ENCODE results near the gene IFIT1B.

IFIT1B gene

DNA sequence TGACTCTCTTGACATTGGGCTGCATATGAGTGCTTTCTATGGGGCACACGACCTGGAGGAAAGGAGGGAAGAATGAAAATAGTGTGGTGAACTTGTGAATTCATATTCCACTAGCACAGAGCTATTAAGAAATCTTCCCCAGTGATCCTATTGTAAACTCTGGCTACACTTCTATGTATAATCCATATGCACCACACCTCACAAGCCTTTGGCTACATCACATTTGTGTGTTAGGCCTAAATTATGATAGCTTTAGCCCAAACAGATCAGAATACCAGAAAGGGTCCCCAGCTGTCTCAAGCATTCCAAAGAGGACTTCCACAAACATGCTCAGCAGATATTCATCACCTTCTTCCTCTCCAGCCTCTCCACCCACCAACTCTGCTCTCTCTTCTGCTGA, 9.7 kb upstream of the IFIT1B start:
- no peak overlapping the region for H2BK5ac ChIP-seq (ENCODE audit: low read depth, low read length, poor library complexity)
- H3K14ac ChIP-seq (ENCODE audit: low read length), result no peak overlapping the region
- H3K18ac ChIP-seq (ENCODE audit: low read length), result no peak overlapping the region
- WGBS (ENCODE audit: extremely low coverage, insufficient coverage, insufficient read length), result no CpG with 5 or more reads among the region's 1 CpG
- no peaks in the 10 kb centered on the region for H3K79me1 ChIP-seq (ENCODE audit: low read length)
- no peak overlapping the region for H3K4me2 ChIP-seq (ENCODE audit: low read length)
- H3K23ac ChIP-seq (ENCODE audit: low read length), result no peak overlapping the region
- H3K79me2 ChIP-seq (ENCODE audit: control insufficient read depth, insufficient read depth, low read length, poor library complexity), result no peaks in the 10 kb centered on the region
- H2BK120ac ChIP-seq (ENCODE audit: insufficient read depth, low read length, poor library complexity), result no peak overlapping the region
- DNase-seq, result no peak
- H3K9ac ChIP-seq (ENCODE audit: low read length), result no peak overlapping the region
- H3K36me3 ChIP-seq (ENCODE audit: control insufficient read depth in 1 of 2, insufficient read depth in 2 of 2, low read length in 2 of 2), result no peaks in the 10 kb centered on the region
- no peak overlapping the region for H3K27ac ChIP-seq (ENCODE audit: low read depth, low read length)
- no peak overlapping the region for H4K8ac ChIP-seq (ENCODE audit: low read depth, low read length)
- no peak overlapping the region for H2AK5ac ChIP-seq (ENCODE audit: low read length)
- H4K12ac ChIP-seq (ENCODE audit: low read depth, low read length), result no peak overlapping the region
- no peaks in the 10 kb centered on the region for H3K9me3 ChIP-seq (ENCODE audit: insufficient read depth, low read depth, low read length)
- H3K4me3 ChIP-seq (ENCODE audit: low read depth, low read length), result no peak overlapping the region
- H3K4me1 ChIP-seq (ENCODE audit: control insufficient read depth in 1 of 2, insufficient read depth in 2 of 2, low read length in 2 of 2), result no peaks in the 10 kb centered on the region
- no peaks in the 10 kb centered on the region for H3K27me3 ChIP-seq (ENCODE audit: insufficient read depth, low read length)
- H2BK12ac ChIP-seq (ENCODE audit: low read length), result no peak overlapping the region
- no peak overlapping the region for H4K91ac ChIP-seq (ENCODE audit: low read depth, low read length)
- H3K4ac ChIP-seq (ENCODE audit: low read depth, low read length), result no peak overlapping the region
- no peak overlapping the region for H2AFZ ChIP-seq (ENCODE audit: insufficient read depth, low read length, poor library complexity)

DNA sequence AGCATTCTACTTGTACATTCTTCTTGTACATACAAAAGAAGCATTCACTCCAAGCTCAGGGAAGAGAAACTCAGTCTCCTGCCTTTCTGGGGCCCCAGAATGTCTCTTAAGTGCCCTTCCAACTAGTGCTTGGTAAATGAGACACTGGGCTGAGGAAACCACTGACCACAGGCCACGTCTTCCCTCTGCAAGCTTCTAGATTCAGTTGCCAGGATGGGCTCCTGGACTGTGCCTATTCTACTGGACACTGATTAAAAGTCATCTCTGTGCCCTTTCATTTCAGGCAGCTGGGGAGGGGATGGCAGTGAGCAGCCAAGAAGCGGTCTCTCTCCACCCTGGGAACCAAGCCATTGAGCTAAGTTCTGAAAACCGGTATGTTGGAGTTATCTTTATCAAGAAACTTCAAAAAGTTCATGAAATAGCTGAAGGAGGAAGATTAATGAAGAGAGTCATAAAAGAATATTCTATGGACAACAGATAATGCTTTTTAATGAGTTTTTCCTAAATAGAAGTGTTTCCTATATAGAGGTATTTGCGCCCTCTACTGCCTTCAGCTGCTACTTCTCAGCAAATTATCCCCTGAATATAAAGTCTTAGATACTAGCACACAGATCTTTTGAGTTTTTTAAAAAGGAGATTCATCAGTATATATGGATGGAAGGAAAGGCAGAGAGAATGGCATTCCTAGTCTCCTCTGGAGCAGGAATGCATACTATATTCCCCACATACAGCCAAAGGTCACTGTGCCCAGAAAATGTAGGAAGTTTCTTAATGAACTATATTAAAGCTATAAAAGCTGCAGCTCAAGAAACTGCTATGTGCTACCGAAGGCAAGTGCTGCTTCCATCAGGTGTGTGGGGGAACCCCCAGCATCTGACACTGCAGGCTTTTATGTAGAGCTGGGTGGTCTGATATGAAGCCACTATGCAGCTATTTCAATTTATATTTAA, 8.4 kb upstream of the IFIT1B start:
- no peak overlapping the region for H4K91ac ChIP-seq (ENCODE audit: low read depth, low read length)
- H3K4ac ChIP-seq (ENCODE audit: low read depth, low read length), result no peak overlapping the region
- no peaks in the 10 kb centered on the region for H3K36me3 ChIP-seq (ENCODE audit: control insufficient read depth in 1 of 2, insufficient read depth in 2 of 2, low read length in 2 of 2)
- no peak overlapping the region for H3K4me2 ChIP-seq (ENCODE audit: low read length)
- no peaks in the 10 kb centered on the region for H3K27me3 ChIP-seq (ENCODE audit: insufficient read depth, low read length)
- no peak overlapping the region for H4K8ac ChIP-seq (ENCODE audit: low read depth, low read length)
- H3K4me3 ChIP-seq (ENCODE audit: low read depth, low read length), result no peak overlapping the region
- no peaks in the 10 kb centered on the region for H3K79me2 ChIP-seq (ENCODE audit: control insufficient read depth, insufficient read depth, low read length, poor library complexity)
- no peak overlapping the region for H3K9ac ChIP-seq (ENCODE audit: low read length)
- H2BK5ac ChIP-seq (ENCODE audit: low read depth, low read length, poor library complexity), result no peak overlapping the region
- H3K79me1 ChIP-seq (ENCODE audit: low read length), result no peaks in the 10 kb centered on the region
- WGBS (ENCODE audit: extremely low coverage, insufficient coverage, insufficient read length), result no CpG with 5 or more reads among the region's 5 CpGs
- no peaks in the 10 kb centered on the region for H3K4me1 ChIP-seq (ENCODE audit: control insufficient read depth in 1 of 2, insufficient read depth in 2 of 2, low read length in 2 of 2)
- H2AK5ac ChIP-seq (ENCODE audit: low read length), result no peak overlapping the region
- H2AFZ ChIP-seq (ENCODE audit: insufficient read depth, low read length, poor library complexity), result no peak overlapping the region
- no peak overlapping the region for H2BK12ac ChIP-seq (ENCODE audit: low read length)
- H3K27ac ChIP-seq (ENCODE audit: low read depth, low read length), result no peak overlapping the region
- no peak overlapping the region for H2BK120ac ChIP-seq (ENCODE audit: insufficient read depth, low read length, poor library complexity)
- no peak overlapping the region for H3K14ac ChIP-seq (ENCODE audit: low read length)
- no peak overlapping the region for H3K23ac ChIP-seq (ENCODE audit: low read length)
- peak in 1 of 2 donors; percentile 35 for DNase-seq
- H4K12ac ChIP-seq (ENCODE audit: low read depth, low read length), result no peak overlapping the region
- no peaks in the 10 kb centered on the region for H3K9me3 ChIP-seq (ENCODE audit: insufficient read depth, low read depth, low read length)
- no peak overlapping the region for H3K18ac ChIP-seq (ENCODE audit: low read length)

DNA sequence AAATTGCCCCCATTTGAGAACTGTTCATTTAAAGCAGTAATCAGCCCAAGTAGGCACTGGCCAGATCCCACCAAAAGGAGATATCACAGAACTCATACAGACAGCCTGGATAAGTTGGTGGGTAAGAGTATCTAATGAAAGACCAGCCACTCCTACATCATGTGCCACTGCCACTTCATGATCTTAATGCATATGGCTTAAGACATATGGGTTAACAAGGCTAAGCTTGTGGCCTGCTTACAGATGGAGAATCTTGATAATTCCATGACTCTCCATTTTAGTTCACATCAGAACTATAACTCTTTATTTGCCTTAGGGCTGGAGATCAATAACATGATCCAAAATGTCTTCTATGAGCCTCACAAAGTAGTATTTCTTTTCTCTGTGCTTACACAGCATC, 6.8 kb upstream of the IFIT1B start:
- Histone ChIP-seq H3K79me1 (ENCODE audit: low read length) (no peaks in the 10 kb centered on the region), H3K23ac (ENCODE audit: low read length) (no peak overlapping the region), H3K79me2 (ENCODE audit: control insufficient read depth, insufficient read depth, low read length, poor library complexity) (no peaks in the 10 kb centered on the region), H2BK120ac (ENCODE audit: insufficient read depth, low read length, poor library complexity) (no peak overlapping the region), H4K12ac (ENCODE audit: low read depth, low read length) (no peak overlapping the region), H3K27ac (ENCODE audit: low read depth, low read length) (no peak overlapping the region), H3K4me3 (ENCODE audit: low read depth, low read length) (no peak overlapping the region), H4K91ac (ENCODE audit: low read depth, low read length) (no peak overlapping the region), H2AK5ac (ENCODE audit: low read length) (no peak overlapping the region), H3K4me2 (ENCODE audit: low read length) (no peak overlapping the region), H3K27me3 (ENCODE audit: insufficient read depth, low read length) (no peaks in the 10 kb centered on the region), H2BK5ac (ENCODE audit: low read depth, low read length, poor library complexity) (no peak overlapping the region), H3K4me1 (ENCODE audit: control insufficient read depth in 1 of 2, insufficient read depth in 2 of 2, low read length in 2 of 2) (no peaks in the 10 kb centered on the region), H3K9ac (ENCODE audit: low read length) (no peak overlapping the region), H2AFZ (ENCODE audit: insufficient read depth, low read length, poor library complexity) (no peak overlapping the region), H3K9me3 (ENCODE audit: insufficient read depth, low read depth, low read length) (peaks cover 1% of the 10 kb centered on the region), H3K18ac (ENCODE audit: low read length) (no peak overlapping the region), H3K14ac (ENCODE audit: low read length) (no peak overlapping the region), H2BK12ac (ENCODE audit: low read length) (no peak overlapping the region), H3K4ac (ENCODE audit: low read depth, low read length) (no peak overlapping the region), H4K8ac (ENCODE audit: low read depth, low read length) (no peak overlapping the region), H3K36me3 (ENCODE audit: control insufficient read depth in 1 of 2, insufficient read depth in 2 of 2, low read length in 2 of 2) (no peaks in the 10 kb centered on the region)
- DNase-seq, result no peak

DNA sequence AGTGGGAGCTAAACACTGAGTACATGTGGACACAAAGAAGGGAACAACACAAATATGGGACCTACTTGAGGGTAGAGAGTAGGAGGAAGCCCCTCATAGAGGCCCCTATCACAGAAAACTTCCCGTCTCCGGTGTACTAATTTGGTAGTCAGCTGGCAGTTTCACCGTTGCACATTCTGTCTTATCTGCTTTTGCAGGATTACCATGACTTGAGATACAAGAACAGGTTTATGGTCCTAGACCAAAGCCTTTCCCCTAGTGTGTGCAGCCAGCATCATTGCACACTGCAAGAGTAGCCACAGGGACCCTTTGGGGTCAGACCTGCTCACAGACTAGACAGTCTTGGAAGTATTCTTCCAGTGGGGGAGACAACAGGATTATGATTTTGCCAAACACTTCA, 5.9 kb upstream of the IFIT1B start:
- H3K27ac ChIP-seq (ENCODE audit: low read depth, low read length), result no peak overlapping the region
- no peaks in the 10 kb centered on the region for H3K27me3 ChIP-seq (ENCODE audit: insufficient read depth, low read length)
- H3K4ac ChIP-seq (ENCODE audit: low read depth, low read length), result no peak overlapping the region
- DNase-seq, result no peak
- no peak overlapping the region for H3K14ac ChIP-seq (ENCODE audit: low read length)
- H2AFZ ChIP-seq (ENCODE audit: insufficient read depth, low read length, poor library complexity), result no peak overlapping the region
- peaks cover 1% of the 10 kb centered on the region for H3K9me3 ChIP-seq (ENCODE audit: insufficient read depth, low read depth, low read length)
- no peak overlapping the region for H4K91ac ChIP-seq (ENCODE audit: low read depth, low read length)
- H4K8ac ChIP-seq (ENCODE audit: low read depth, low read length), result no peak overlapping the region
- H3K79me2 ChIP-seq (ENCODE audit: control insufficient read depth, insufficient read depth, low read length, poor library complexity), result no peaks in the 10 kb centered on the region
- no peaks in the 10 kb centered on the region for H3K79me1 ChIP-seq (ENCODE audit: low read length)
- no peak overlapping the region for H2BK12ac ChIP-seq (ENCODE audit: low read length)
- no peak overlapping the region for H2BK5ac ChIP-seq (ENCODE audit: low read depth, low read length, poor library complexity)
- no peak overlapping the region for H3K23ac ChIP-seq (ENCODE audit: low read length)
- H4K12ac ChIP-seq (ENCODE audit: low read depth, low read length), result no peak overlapping the region
- H2BK120ac ChIP-seq (ENCODE audit: insufficient read depth, low read length, poor library complexity), result no peak overlapping the region
- no CpG with 5 or more reads among the region's 3 CpGs for WGBS (ENCODE audit: extremely low coverage, insufficient coverage, insufficient read length)
- no peak overlapping the region for H3K9ac ChIP-seq (ENCODE audit: low read length)
- H3K36me3 ChIP-seq (ENCODE audit: control insufficient read depth in 1 of 2, insufficient read depth in 2 of 2, low read length in 2 of 2), result no peaks in the 10 kb centered on the region
- no peak overlapping the region for H3K4me3 ChIP-seq (ENCODE audit: low read depth, low read length)
- no peak overlapping the region for H2AK5ac ChIP-seq (ENCODE audit: low read length)
- H3K4me2 ChIP-seq (ENCODE audit: low read length), result no peak overlapping the region
- no peak overlapping the region for H3K18ac ChIP-seq (ENCODE audit: low read length)
- no peaks in the 10 kb centered on the region for H3K4me1 ChIP-seq (ENCODE audit: control insufficient read depth in 1 of 2, insufficient read depth in 2 of 2, low read length in 2 of 2)

Data from trophoblast cell (in vitro differentiated cells and primary cell).